PC-3 (cell line): Measurements from ENCODE around the gene GOLGA7B. TPM values are rescaled to one million over a fixed set of nuclear protein-coding genes. Genes with fewer than 3 reads are reported as not detected.

Experiments
- ATAC-seq: fragments of 200-7000 bp; cut with Tn5 transposase; 2 replicates; pipeline ENCODE4 v1.9.1; 2020; ENCODE audit warnings: mild to moderate bottlenecking, moderate library complexity
- BruUV-seq: library from RNA; stranded (reverse); fragments of 400-500 nt; replicated peaks from 2 replicates; lab custom pipeline; 2021; lab: Mats Ljungman, UMichigan
- CTCF ChIA-PET: fragments of 300-600 bp; sonication (Branson Sonifier 250); formaldehyde crosslinking; loops from one replicate; lab custom pipeline; 2022; ENCODE audit warnings: antibody characterized with exemption; lab: Charles Lee
- POLR2A ChIA-PET: fragments of 300-600 bp; sonication (Branson Sonifier 250); formaldehyde crosslinking; loops from one replicate; lab custom pipeline; 2022; ENCODE audit warnings: antibody characterized with exemption; ENCODE audit not compliant: unreplicated experiment; lab: Charles Lee
- DNase-seq: peaks from one replicate; pipeline ENCODE4 v3.0.0-alpha.2; 2015
- H2AFZ ChIP-seq: fragments of 300-600 bp; sonication (generic); 2 replicates; pipeline ENCODE4 v1.6.0; 2016; ENCODE audit warnings: antibody characterized with exemption, low read length
- H3F3A ChIP-seq: fragments of 300-600 bp; sonication (generic); one replicate; pipeline ENCODE4 v1.6.0; 2017; ENCODE audit warnings: antibody characterized with exemption, low read length, control low read depth, mild to moderate bottlenecking; ENCODE audit not compliant: unreplicated experiment
- H3K27ac ChIP-seq: fragments of 300-600 bp; sonication (generic); 2 replicates; pipeline ENCODE4 v1.5.1; 2016; ENCODE audit warnings: mild to moderate bottlenecking, low read length
- H3K27me3 ChIP-seq: fragments of 300-600 bp; sonication (generic); 2 replicates; pipeline ENCODE4 v1.6.1; 2016; ENCODE audit warnings: low read length, mixed read lengths
- H3K36me3 ChIP-seq: fragments of 300-600 bp; sonication (generic); 2 replicates; pipeline ENCODE4 v1.6.1; 2016; ENCODE audit warnings: low read depth, mixed run types, low read length, mixed read lengths
- H3K4me1 ChIP-seq: fragments of 300-600 bp; sonication (generic); 2 replicates; pipeline ENCODE4 v1.5.1; 2016; ENCODE audit warnings: low read length; ENCODE audit not compliant: insufficient read depth
- H3K4me2 ChIP-seq: fragments of 300-600 bp; sonication (generic); 2 replicates; pipeline ENCODE4 v1.6.0; 2016; ENCODE audit warnings: low read length
- H3K4me3 ChIP-seq: fragments of 300-600 bp; sonication (generic); 2 replicates; pipeline ENCODE4 v1.5.1; 2016; ENCODE audit warnings: mild to moderate bottlenecking, low read length, mixed read lengths
- H3K79me2 ChIP-seq: fragments of 300-600 bp; sonication (generic); 2 replicates; pipeline ENCODE4 v1.6.1; 2017; ENCODE audit warnings: low read length, mixed read lengths
- H3K9ac ChIP-seq: fragments of 300-600 bp; sonication (generic); 2 replicates; pipeline ENCODE4 v1.6.0; 2016; ENCODE audit warnings: mild to moderate bottlenecking, low read length
- H3K9me2 ChIP-seq: fragments of 300-600 bp; sonication (generic); replicated peaks from 2 replicates; pipeline ENCODE4 v1.6.1; 2016; ENCODE audit warnings: mixed run types, low read length, mixed read lengths
- H3K9me3 ChIP-seq: fragments of 300-600 bp; sonication (generic); 2 replicates; pipeline ENCODE4 v1.6.1; 2016; ENCODE audit warnings: low read length, mixed read lengths
- H4K20me1 ChIP-seq: fragments of 300-600 bp; sonication (generic); 2 replicates; pipeline ENCODE4 v1.6.1; 2016; ENCODE audit warnings: low read length, mixed read lengths
- EZH2 ChIP-seq: fragments of 300-600 bp; sonication (generic); IDR thresholded peaks from one replicate; pipeline ENCODE4 v1.6.1; 2017; ENCODE audit warnings: antibody characterized with exemption, mild to moderate bottlenecking, low read length; ENCODE audit not compliant: unreplicated experiment
- EZH2phosphoT487 ChIP-seq: fragments of 300-600 bp; sonication (generic); IDR thresholded peaks from 2 replicates; pipeline ENCODE4 v1.6.1; 2018; ENCODE audit warnings: mild to moderate bottlenecking, antibody characterized with exemption, low read length, borderline replicate concordance
- intact Hi-C: fragments of 100-400 bp; cut with micrococcal nuclease; formaldehyde crosslinking; loops from 2 replicates; pipeline ENCODE4 v1.9.0; 2023
- total RNA-seq: library from RNA; depleted of rRNA; stranded (reverse); fragments of >200 nt; gene quantifications from 2 replicates; pipeline ENCODE4 v1.2.3, GENCODE V29; 2014
- TF ChIP-seq, protein P1 (sequence below): fragments of 300-600 bp; sonication (generic); conservative IDR thresholded peaks from 2 replicates; pipeline ENCODE4 v1.5.1; 2017; ENCODE audit warnings: antibody characterized with exemption, low read depth, mild to moderate bottlenecking, low read length

The GOLGA7B gene
- total RNA-seq, 1 experiment from 2014 or later = 0.26 TPM

DNA sequence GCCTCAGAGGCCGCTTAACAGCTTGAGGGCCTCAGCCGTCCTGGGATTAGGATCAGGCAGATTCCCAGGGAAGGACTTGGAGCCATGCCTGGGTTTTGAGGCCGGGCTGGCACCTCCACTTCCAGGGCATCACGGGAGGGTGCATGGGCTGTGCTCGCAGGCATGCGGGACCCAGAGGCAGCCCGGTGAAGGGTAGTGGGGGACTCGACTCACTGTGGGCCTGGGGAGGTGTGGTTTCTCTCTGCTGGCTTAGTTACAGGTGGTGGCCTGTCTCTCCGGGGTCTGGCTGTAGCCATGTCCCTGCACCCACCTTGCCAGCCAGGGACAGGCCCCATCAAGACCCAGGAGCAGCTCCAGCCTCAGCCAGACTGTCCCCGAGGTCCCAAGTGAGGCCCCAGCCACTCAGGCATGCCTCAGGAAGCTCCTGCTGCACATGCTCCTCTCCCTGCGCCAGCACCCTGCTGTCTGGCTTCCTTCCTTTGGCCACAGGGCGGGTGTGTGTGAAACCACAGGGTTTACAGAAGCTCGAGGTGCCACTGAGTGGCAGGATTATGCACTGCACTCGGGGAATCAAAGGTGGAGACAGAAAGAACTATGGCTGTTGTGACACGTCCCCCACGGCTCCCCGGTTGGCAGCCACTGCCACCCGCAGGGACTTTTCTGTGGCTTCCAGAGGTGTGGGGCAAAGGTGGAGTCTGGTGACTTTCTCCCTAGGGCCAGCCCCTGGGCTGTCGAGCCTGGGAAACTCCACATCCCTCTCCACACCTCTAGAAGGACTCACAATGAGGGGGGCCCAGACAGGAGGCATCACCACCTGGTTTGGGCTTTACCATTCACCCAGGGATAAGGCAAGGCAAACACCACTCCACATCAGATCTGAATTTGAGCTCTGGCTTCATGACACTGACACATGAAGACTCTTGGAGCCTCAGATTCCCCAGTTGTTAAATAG lies 19.7 kb downstream of the GOLGA7B start:
- Histone ChIP-seq H3F3A (no peaks in the 10 kb centered on the region), H3K27me3 (no peaks in the 10 kb centered on the region), H3K9ac (no peak overlapping the region), H3K4me3 (no peak overlapping the region; the same call in 1 of the 2 replicates), H3K9me2 (no peaks in the 10 kb centered on the region), H4K20me1 (no peaks in the 10 kb centered on the region), H3K27ac (no peak overlapping the region), H3K79me2 (no peaks in the 10 kb centered on the region), H3K36me3 (no peaks in the 10 kb centered on the region), H2AFZ (peak overlapping the region; percentile 80), H3K4me2 (peak overlapping the region; percentile 72), H3K4me1 (peaks cover 12% of the 10 kb centered on the region), H3K9me3 (no peaks in the 10 kb centered on the region)
- peak; percentile 90 for DNase-seq
- ATAC-seq = peak; percentile 99
- CTCF ChIA-PET = interaction anchor here (0.6 to 1.6 kb wide), 4 partner anchors 8 to 78 kb away, joined by 3 to 5 read pairs (median 4); no protein-coding TSS in a partner anchor
- POLR2A ChIA-PET = no interaction called here
- intact Hi-C loops = loop anchor here (1.0 kb wide), 2 partner anchors 77 to 110 kb away; no protein-coding TSS in a partner anchor
- TF ChIP-seq, protein P1, sequence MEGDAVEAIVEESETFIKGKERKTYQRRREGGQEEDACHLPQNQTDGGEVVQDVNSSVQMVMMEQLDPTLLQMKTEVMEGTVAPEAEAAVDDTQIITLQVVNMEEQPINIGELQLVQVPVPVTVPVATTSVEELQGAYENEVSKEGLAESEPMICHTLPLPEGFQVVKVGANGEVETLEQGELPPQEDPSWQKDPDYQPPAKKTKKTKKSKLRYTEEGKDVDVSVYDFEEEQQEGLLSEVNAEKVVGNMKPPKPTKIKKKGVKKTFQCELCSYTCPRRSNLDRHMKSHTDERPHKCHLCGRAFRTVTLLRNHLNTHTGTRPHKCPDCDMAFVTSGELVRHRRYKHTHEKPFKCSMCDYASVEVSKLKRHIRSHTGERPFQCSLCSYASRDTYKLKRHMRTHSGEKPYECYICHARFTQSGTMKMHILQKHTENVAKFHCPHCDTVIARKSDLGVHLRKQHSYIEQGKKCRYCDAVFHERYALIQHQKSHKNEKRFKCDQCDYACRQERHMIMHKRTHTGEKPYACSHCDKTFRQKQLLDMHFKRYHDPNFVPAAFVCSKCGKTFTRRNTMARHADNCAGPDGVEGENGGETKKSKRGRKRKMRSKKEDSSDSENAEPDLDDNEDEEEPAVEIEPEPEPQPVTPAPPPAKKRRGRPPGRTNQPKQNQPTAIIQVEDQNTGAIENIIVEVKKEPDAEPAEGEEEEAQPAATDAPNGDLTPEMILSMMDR = peak; percentile 84
- no peak for TF ChIP-seq EZH2phosphoT487
- BruUV-seq = no TSS peak

DNA sequence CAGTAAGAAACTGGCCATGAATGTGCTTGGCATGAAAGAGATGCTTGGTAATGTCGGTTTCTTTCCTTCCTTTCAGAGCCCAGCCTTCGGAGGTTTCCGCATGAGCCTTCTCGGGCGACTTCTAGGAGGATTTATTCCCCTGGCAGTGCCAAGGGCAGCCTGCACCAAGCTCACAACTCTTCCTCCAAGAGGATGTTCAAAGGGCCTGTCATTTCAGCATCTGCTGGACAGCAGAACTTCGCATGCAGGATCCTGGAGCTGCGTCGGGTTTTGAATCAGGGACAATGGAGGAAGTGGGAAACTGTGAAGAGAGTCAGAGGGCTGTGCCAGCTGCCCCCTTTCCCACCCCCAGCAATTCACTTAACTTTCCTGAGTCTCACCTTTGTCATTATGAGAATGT lies 21.3 kb downstream of the GOLGA7B start:
- DNase-seq (no peak), ATAC-seq (no peak)
- no peak overlapping the region for H2AFZ ChIP-seq
- BruUV-seq = no TSS peak
- H3K4me2 ChIP-seq = no peak overlapping the region
- H3K27ac ChIP-seq = no peak overlapping the region
- no peaks in the 10 kb centered on the region for H3K79me2 ChIP-seq
- TF ChIP-seq EZH2phosphoT487 (no peak), EZH2 (no peak)
- TF ChIP-seq, protein P1 = no peak
- no peaks in the 10 kb centered on the region for H4K20me1 ChIP-seq
- H3K9me2 ChIP-seq = no peaks in the 10 kb centered on the region
- ChIA-PET POLR2A (no interaction called here), CTCF (no interaction called here)
- no peak overlapping the region for H3K4me3 ChIP-seq
- no peaks in the 10 kb centered on the region for H3K27me3 ChIP-seq
- H3F3A ChIP-seq = no peaks in the 10 kb centered on the region
- H3K9me3 ChIP-seq = no peaks in the 10 kb centered on the region
- intact Hi-C loops = no loop called here
- no peak overlapping the region for H3K9ac ChIP-seq
- H3K4me1 ChIP-seq = peaks cover 12% of the 10 kb centered on the region
- H3K36me3 ChIP-seq = no peaks in the 10 kb centered on the region

DNA sequence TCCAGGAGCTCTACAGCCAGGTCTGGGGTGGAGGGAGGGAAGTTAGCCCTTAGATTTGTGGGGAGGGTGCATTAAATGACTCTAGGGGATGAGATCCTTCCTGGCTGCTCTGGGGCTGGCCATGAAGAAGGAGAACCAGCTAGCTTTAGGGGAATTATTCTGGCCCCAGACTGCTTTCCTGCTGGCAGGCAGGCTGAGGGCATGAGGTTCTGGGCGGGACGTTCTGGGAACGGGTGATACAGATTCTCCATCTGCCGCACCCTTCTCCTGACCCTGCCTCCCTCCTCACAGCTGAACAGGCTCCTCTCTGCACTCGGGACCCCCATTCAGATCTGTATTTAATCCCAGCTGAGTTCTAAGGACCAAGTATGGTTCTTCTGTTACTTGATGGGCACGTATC lies 23.9 kb downstream of the GOLGA7B start:
- no peaks in the 10 kb centered on the region for H3F3A ChIP-seq
- no peak overlapping the region for H2AFZ ChIP-seq
- H3K9me3 ChIP-seq = no peaks in the 10 kb centered on the region
- H3K27me3 ChIP-seq = no peaks in the 10 kb centered on the region
- no peak for ATAC-seq
- no peak overlapping the region for H3K4me3 ChIP-seq
- no peaks in the 10 kb centered on the region for H3K9me2 ChIP-seq
- no peak overlapping the region for H3K27ac ChIP-seq
- H4K20me1 ChIP-seq = no peaks in the 10 kb centered on the region
- peaks cover 12% of the 10 kb centered on the region for H3K4me1 ChIP-seq
- DNase-seq = no peak
- no peaks in the 10 kb centered on the region for H3K36me3 ChIP-seq
- no TSS peak for BruUV-seq
- TF ChIP-seq EZH2phosphoT487 (no peak), EZH2 (no peak)
- TF ChIP-seq, protein P1 = no peak
- intact Hi-C loops = no loop called here
- CTCF ChIA-PET = no interaction called here
- no peak overlapping the region for H3K9ac ChIP-seq
- H3K79me2 ChIP-seq = no peaks in the 10 kb centered on the region
- no peak overlapping the region for H3K4me2 ChIP-seq
- POLR2A ChIA-PET = no interaction called here
